GM19372 (cell line): Measurements from ENCODE around the gene TRPC4.
"Not testable (repeated sequence)": the region's sequence is repeated elsewhere in the genome, so short reads cannot be mapped to it uniquely, and the experiment has no call there.

ENCODE experiments used
- ATAC-seq: cut with Tn5 transposase; IDR thresholded peaks from one replicate; pipeline ENCODE4 v1.9.1; 2021; ENCODE audit warnings: mild to moderate bottlenecking, low read depth, moderate library complexity; ENCODE audit not compliant: unreplicated experiment

TRPC4 gene

DNA sequence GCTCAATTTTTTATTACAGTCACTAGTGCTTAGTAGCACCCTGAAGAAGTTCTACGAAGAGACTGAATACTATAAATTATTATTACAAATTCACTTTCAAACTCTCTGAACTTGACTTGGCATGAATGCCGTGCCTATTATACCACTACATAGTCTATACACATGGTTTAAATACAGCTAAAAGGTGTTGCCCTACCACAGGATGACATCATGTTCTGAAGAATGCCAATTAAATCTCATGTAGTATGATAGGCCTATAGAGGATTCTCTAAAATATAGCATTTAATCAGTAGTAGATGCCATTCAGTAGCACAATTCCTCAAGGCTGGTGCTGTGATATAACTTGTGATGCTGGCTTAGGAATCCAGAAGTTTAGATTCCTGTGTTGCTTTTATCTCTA, 254.3 kb downstream of the TRPC4 start:
- no peak for ATAC-seq

DNA sequence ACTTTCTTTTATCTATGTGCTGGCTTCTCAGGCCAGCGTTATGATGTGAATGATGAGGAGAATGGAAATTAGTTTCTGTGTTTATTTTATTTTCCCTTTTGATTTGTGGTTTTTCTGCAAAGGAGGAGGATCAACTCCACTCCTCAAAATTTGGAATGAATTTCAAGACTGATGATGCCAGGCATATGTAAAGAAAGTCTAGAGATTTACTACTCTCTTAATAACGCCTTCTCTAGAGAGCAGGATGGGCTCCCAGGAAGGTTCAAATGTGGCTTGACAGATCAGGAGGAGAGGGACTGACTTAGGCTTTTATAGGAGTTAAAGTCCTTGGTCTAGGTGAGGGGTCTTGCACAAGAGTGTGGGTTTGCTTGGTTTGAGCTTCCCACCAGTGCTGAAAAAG, 255.9 kb downstream of the TRPC4 start:
- ATAC-seq = no peak

DNA sequence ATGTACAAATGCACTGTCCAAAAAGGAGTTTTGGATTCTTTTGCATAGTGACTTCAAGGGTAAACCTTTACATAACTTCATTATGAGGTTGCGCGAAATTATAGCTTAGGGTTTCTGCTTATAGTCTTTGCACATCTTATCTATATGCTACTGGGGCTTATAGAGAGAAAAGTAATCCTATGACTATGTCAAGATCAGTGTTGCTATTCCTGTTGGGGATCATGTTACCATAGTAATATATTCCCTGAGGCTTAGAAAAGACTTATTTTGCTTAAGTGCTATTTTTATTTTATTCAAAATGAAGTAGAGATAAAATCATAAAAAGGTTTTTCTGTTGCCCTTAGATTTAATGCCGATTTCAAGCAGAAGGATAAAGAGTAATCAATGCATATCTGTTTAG, 256.3 kb downstream of the TRPC4 start:
- ATAC-seq = no peak

DNA sequence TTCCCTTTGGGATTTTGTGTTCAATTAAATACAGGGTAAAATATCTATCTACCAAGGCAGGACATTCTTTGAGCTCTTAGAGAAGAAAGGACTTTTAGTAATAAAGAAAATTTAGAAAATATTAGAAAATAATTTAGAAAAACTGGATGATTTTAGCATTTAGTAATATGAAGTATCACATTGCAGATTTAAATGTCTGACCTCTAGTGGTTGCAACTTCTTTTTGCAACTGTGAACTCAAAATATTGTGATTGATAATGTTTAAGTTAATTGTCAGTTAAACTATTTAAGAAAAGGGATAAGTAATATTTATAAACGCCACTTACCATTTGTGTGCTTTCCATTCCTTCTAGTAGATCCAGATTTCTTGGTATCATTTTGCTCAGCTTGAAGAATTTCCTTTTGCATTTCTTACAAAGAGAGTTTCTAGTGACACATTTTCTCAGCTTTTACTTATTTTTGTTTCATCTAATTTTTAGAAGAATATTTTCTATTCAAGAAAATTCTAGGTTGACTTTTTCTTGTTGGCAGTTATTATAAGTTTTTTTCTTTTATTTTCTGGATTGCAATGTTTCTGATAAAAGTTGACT, 260.7 kb downstream of the TRPC4 start:
- no peak for ATAC-seq

DNA sequence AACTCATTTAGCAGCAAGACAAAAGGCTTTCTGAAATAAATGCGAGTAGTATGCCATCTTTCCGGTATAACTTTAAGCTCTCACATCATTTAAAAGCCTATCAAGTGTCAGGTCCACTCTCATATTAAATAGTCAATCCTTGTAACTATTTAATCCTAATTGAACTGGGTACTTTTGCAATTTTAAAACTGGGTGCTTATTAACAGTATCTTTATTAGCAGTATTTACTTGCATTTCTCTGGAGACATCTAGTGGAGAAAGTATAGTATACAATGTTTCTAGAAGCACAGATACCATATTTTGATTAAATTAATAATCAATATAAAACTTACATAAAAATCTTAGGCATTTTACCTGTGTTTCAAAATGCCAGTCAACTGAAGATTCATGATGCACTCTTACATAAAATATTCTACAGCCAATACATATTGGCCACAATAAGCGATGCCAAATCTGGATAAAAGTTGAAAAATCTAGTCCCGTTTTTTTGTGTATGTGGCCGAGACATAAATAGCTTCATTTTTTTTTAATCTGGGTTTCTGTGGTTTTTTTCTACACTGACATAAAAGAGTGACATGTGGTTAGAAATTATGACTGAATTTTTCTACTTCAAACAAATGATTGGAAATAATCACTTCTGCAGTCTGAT, 266.7 kb downstream of the TRPC4 start:
- ATAC-seq = no peak

DNA sequence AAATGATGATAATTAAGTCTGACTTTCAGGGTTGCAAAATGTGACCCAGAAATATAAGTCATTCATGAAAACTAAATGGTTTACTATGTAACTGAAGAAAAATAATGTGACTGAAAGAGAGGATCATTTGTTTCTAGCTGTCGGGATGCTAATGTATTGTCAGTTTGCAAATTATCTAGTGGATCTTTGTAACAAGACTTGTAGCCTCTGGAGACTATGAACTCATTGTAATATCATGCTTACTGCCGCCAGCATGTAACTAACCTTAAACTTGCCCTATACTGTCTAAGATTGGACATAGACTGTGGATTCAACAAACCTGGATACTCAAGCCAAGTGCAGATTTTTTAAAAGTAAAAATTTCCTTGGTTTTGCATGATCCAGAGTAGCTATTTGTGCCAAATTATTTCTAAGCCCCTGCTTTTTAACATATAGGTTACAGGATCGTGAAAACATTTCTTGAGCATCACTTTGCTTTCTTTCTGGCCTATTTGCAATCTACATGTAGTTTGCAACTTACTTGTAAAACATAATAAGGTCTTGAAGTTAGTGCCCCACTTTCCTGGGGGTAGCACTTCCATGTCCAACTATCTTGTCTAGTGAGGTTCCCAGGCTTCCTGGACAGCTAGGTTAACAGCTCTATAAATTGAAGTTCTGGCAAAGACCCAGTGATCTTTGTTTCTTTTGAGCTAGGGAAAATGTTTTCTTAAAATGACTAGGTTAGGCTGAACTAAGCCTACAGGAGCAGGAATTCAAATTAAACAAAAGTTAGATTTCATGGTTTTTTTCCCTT, 267.7 kb downstream of the TRPC4 start:
- no peak for ATAC-seq

DNA sequence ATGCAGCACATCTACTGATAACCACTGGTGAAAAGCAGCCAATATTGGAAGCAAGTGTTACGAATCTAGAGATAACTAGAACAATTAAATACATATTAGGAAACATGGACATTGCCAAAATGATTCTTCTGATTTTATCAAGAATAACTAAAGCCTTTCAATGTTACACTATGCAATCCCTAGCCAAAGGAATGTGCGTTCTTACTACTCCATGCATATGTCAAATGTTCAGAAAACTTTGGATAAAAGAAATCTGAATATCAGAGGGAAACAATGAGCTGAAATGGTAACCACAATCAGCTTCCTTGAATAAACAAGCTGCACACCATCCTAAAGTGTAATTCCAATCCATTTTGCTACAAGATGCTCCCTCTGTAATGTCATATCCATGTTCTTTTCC, 270.1 kb downstream of the TRPC4 start:
- no peak for ATAC-seq

DNA sequence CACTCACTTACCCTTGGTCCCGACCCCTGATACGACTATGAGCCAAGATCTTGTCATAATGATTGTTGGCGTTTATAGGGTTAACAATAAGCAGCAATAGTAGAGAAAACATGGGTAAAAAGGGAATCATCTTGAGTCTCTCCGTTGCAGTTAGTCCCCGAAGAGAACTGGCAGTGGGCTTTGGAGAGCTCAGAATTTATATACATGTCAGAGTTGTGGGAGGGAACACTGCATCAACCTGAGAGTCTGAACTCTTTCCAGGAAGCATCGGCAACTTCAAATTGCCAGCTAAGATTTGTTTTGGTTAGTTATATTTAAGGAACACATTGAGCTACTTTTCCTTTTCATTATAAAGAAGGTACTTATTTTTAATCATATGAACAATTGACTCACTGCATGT, 271.0 kb downstream of the TRPC4 start, which contains the start of gene POSTN:
POSTN (minus strand) TSS at position 172 of the 400 bp plus-strand sequence; CDS start at position 130, 42 bp downstream.
- no peak for ATAC-seq

DNA sequence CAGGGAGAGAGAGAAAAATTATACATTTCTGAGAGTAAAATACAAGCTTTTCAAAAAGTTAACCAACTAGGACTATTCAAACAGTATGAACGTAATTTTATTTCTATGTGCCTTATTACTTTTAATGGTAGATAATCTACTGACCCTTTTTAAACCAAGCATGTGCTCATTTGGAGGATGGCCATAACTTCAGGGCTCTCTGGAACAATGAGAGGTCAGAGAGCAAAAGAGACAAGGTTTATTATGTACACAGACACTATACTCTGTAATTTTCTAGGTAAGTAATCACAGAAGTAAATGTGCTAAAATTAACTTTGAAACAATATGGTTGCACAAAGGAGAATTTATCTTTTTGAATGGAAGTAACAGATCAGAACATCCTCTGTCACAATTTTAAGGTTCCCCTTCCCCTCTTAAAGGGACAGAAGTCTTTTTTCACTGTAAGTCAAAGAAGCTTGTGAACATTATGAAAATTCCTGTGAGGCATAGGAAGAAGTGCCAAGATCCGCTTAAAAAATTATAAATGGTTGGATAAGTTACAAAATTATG, 272.0 kb downstream of the TRPC4 start:
- no peak for ATAC-seq

DNA sequence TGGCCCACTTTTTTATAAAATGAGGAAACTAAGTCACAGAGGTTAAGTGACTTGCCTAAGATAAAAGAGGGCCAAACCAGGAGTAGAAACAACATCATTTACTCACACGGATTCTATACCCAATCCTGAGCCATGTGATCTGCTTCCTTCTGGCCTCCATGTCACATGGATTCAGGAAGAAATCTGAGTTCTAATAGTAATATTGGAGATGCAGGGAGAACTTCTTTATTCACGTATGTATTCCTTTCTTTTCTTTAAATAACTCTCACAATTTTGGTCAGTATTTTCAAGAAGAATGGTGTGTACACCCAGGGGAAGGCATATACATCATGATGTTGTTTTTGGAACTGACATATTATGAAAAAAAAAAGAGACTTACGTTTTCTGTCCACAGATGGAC, 272.8 kb downstream of the TRPC4 start:
- ATAC-seq = no peak

DNA sequence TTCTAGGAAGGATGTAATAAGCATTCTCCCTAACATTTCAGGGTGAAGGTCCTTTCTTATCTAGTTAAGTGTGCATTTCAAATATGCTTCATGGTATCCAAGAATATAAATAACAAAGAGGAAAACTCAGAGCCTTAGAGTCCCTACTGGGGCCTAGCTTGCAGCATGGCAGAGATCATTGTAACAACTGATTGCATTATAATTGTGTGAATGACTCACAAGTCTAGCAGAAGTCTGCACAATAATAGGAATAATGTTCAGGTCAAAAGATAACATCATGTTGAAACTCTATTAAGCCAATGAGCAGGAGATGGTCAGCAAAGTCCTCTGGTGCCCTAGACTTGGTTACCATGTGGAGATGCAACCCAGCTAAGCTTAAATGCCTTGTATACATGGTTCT, 274.4 kb downstream of the TRPC4 start:
- no peak for ATAC-seq

DNA sequence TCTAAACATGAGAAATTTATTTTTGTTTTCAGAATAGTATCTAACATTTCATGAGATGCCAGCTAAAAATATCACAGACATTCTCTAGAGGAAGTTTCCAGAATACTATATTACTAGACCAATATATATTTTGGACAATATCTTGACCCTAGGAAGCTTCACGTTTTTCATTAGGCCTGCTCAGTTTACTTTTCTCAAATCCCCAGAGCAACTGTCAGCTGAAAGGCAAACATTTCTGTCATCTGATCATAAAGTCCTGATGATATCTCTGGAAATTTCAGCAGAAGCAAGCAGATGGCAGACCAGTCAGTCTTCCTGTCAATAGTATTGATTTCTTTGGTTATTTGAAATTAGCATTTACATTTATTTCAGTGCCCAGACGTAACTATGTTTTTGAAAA, 275.0 kb downstream of the TRPC4 start:
- no peak for ATAC-seq

DNA sequence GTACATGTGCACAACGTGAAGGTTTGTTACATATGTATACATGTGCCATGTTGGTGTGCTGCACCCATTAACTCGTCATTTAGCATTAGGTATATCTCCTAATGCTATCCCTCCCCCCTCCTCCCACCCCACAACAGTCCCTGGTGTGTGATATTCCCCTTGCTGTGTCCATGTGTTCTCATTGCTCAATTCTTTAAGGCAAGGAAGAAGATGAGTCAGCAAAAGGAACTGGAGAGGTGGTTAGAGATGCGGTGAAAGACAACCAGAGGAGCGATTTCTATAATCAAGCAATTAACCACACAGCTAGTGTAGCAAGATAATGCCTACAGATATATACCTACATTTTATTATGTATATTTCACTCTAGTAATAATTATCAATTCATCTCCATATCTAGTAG, 280.2 kb downstream of the TRPC4 start:
- ATAC-seq = not testable (repeated sequence)

DNA sequence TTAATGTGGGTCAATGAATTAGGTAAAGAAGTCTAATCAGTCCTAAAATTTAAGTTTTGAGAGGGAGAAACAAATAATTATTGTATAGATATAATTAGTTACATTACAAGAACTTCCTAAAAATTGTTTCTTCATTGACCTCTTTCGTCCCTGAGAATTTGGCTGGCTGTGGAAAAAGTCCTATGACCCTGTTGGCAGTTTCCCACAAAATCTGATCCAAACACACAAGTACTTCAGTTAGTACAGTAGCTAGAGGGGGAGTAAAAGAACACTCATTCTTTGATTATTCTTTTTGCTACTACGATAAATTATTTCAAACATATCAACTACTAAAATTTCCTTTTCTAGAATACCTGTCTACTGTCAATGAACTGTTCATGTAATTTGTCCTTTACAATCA, 282.3 kb downstream of the TRPC4 start:
- ATAC-seq = no peak
